GM21360 (cell line): ENCODE data around the gene OR2S2.

Source experiments
- ATAC-seq: cut with Tn5 transposase; IDR thresholded peaks from one replicate; pipeline ENCODE4 v1.9.1; 2021; ENCODE audit warnings: mild to moderate bottlenecking, moderate library complexity; ENCODE audit not compliant: unreplicated experiment

Gene OR2S2

DNA sequence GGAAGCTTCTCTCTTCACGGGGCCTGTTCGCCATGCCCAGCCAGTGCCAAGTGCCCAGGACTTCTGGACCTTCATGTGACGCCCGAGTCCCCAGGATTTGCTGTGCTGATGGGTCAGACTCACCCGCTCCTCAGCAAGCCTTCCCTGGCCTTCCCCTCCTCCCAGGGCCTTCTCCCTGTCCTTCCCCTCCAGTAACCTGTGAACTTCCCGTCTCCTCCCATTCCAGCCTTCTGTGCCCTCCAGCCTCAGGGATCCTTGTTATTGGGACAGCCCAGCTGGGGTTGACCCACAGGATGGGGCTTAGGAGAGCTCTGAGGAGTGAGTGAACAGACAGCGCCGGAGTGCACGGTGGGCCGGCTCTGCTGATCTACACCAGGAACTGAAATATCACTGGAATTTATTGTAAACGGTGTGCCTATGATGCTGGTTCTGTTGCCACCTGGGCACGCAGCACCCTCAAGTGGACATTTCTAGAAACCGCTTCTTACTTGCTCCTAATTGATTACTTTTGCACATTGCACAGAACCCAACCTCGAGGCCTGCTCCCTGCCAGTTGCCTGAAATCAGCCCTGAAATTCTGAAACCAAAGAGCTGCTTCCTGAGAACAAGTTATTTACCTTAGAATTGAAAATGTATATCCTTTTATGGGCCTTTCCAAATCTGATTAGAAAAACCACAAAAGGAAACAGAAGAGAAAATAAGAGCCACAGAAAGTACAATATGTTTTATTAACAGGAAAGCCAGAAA, 47.2 kb downstream of the OR2S2 start:
- ATAC-seq, result no peak

DNA sequence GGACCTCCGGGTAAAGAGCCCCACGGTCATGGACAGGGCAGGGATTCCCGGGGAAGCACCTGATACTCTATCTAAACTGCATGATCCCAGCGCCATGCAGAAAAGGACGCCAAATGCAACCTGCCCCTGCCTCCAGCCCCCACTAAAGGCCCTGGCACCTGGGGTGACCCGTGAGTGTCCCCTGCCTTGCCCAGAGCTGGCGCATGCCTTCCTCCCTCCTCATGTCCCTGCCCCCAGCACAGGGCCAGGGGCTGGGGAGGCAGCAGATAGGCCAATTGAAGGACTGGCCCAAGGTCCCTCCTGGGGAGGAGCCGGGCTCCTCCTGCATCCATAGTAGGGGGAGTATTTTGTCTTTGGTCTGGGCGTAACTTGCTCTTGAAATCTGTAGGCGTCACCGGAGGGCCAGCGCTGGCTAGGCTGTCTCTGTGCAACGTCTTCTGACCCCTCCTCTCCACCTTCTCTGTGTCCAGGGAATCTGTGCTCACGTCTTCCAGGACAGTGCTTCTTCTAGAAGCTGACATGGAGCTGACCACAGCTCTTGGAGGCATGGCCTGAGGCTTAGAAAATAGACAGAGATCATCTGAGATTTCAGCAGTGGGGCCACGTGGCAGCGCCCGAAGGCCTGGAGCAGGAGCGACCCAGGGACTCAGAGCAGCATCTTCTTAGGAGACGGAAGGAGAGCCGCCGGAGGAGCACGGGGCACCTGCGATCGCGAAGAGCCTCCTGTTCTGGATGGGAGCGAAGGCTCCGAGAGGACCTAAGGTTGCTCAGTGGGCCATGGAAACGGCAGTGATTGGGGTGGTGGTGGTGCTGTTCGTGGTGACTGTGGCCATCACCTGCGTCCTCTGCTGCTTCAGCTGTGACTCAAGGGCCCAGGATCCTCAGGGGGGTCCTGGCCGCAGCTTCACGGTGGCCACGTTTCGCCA, 48.0 kb downstream of the OR2S2 start:
- no peak for ATAC-seq

DNA sequence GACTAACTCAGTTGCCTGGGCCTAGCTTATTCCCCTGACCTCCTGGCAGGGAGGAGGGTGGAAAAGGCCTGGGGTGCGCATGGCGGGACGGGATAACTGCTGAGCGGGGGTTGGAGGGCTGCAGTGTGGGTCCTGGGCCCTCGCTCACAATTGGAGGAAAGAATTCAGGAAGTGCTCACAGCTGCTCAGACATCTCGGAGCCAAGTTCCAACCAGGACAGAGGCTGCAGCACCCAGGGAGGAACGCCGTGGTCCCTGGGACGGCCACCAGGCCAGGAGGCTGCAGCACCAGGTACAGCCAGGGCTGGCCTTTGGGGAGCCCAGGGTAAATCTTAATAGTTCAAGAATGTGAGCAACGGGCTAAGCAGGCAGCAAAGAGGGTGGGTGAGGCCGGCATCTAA, 48.7 kb downstream of the OR2S2 start, which contains the start of gene SPAAR:
TSS of gene SPAAR (plus strand) at position 217 of the 400 bp plus-strand sequence. CDS start 974 bp downstream, outside the sequence.
- ATAC-seq, result no peak

DNA sequence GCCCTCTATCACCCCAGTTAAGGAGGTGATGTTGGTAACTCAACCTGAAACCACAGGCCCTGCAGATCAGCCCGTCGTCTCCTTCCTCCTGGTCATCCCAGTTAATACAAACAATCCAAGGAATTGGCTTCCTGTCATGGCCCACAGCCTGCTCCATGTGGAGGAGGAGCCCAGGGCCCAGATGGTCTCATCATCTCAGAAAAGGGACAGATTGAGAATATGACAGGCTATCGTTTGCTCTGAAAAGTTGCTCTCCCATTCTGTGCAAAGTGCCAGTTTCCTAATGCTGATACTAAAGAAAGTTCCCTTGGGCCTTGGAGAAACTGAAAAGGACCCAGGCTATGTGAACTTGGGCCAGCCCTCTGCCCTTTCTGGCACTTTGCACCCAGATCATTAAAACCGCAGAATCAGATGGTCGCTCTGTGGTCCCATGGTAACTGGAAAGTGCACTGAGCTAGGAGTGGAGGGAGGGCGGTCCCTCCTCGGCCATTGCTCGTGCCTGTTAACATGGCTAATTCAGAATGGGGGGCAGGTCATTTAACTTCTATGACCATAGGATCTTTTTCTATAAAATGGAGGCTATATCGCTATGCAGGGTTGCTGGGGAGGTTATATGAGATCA, 49.3 kb downstream of the OR2S2 start:
- ATAC-seq, result no peak

DNA sequence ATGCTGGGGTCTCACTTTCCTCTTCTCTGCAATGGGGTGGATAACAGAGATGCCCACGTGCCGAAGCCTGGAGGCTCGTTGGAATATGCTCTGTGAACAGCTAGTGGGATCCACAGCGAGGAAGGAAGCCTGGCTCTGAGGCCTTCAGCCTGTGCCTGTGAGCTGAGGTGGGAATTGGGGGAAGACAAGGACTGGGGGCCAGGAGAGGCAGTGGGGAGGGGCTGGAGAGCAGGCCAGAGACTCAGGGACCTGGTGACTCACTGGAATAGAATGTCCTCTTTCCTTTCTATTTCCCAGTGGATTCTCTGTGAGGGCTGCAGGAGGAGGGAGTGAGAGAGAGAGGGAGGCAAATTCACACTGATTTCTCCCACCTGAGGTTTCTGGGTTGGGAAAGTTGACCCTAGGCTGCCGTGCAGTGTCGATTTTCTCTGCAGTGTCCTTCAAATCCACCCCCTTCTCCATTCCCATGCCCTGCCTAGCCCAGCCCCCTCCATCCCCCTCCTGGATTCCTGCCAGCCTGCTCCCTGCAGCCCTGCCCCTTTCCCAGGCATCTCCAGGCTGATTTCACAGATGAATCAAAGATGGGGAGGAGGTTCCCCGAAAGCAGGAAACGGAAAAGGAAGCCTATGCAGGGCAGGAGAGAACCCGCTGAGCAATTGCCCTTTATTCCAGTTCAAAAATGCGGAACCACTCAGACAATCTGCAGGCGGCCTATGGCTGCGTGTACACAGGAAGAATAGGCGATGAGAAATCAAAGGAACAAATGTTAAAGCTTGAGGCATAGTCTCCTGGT, 50.0 kb downstream of the OR2S2 start:
- ATAC-seq, result no peak
